Body of pancreas (tissue), 4 donors: ENCODE measurements around the gene FGL2. TPM values are rescaled to one million over a fixed set of nuclear protein-coding genes. Genes with fewer than 3 reads are reported as not detected.

Experiments
- ATAC-seq: fragments of 150-250 bp; one replicate; pipeline ENCODE4 v1.9.1; 2016
- DNase-seq, 4 donors: peaks; one replicate each; pipeline ENCODE4 v3.0.0-alpha.2; 2019
- H3K27ac ChIP-seq, 4 donors: fragments of 200-600 bp; sonication (generic); 1 replicate in 3 of 4; 2 replicates in 1 of 4; pipeline versions ENCODE4 v1.5.1 to v1.6.1; 2016 to 2019; ENCODE audit warnings: mild to moderate bottlenecking in 1 of 4, mixed read lengths in 1 of 4, moderate library complexity in 1 of 4
- H3K27me3 ChIP-seq, 2 donors: fragments of 200-600 bp; sonication (generic); one replicate each; pipeline ENCODE4 v1.6.0; 2016; ENCODE audit warnings: mild to moderate bottlenecking in 1 of 2
- H3K36me3 ChIP-seq, 2 donors: fragments of 200-600 bp; sonication (generic); replicated peaks in 1 of 2; 2 replicates each; pipeline ENCODE4 v1.5.1; 2016; ENCODE audit warnings: low read depth in 2 of 2; ENCODE audit not compliant: insufficient read depth in 1 of 2
- H3K4me1 ChIP-seq: fragments of 200-600 bp; sonication (generic); one replicate; pipeline ENCODE4 v1.6.0; 2016
- H3K4me3 ChIP-seq, 2 donors: fragments of 200-600 bp; sonication (generic); 1 replicate in 1 of 2; 2 replicates in 1 of 2; pipeline ENCODE4 v1.5.1; 2016 to 2019
- H3K9me3 ChIP-seq, 3 donors: fragments of 200-600 bp; sonication (generic); 1 replicate in 2 of 3; 2 replicates in 1 of 3; pipeline ENCODE4 v1.5.1; 2016
- POLR2A ChIP-seq, 3 donors: fragments of 450-650 bp; IDR thresholded peaks; one replicate each; pipeline ENCODE4 v1.6.1; 2016; ENCODE audit warnings: antibody characterized with exemption in 3 of 3, mild to moderate bottlenecking in 2 of 3
- WGBS, 2 donors: methylation state at CpG; one replicate each; pipeline ENCODE4 v1.1.5; 2017; 5-methylcytosine and 5-hydroxymethylcytosine counted together
- intact Hi-C: fragments of 100-400 bp; cut with DNase I; formaldehyde crosslinking; loops from one replicate; pipeline ENCODE4 v1.15.1; 2023
- total RNA-seq, 2 donors: library from RNA; depleted of rRNA; stranded (reverse); fragments of >200 nt; gene quantifications; one replicate each; pipeline ENCODE4 v1.1.0, GENCODE V29; 2016
- TF ChIP-seq, protein P1 (sequence below), 7 experiments: fragments of 450-650 bp in 4 of 7; fragments of 200-600 bp in 3 of 7; sonication (generic) in 3 of 7; IDR thresholded peaks; one replicate each; pipeline ENCODE4 v1.5.1; 2016 to 2019; ENCODE audit warnings: antibody characterized with exemption in 7 of 7

The FGL2 gene
- total RNA-seq, 2 donors from 2014 or later: 4.3 to 9.1 TPM

DNA sequence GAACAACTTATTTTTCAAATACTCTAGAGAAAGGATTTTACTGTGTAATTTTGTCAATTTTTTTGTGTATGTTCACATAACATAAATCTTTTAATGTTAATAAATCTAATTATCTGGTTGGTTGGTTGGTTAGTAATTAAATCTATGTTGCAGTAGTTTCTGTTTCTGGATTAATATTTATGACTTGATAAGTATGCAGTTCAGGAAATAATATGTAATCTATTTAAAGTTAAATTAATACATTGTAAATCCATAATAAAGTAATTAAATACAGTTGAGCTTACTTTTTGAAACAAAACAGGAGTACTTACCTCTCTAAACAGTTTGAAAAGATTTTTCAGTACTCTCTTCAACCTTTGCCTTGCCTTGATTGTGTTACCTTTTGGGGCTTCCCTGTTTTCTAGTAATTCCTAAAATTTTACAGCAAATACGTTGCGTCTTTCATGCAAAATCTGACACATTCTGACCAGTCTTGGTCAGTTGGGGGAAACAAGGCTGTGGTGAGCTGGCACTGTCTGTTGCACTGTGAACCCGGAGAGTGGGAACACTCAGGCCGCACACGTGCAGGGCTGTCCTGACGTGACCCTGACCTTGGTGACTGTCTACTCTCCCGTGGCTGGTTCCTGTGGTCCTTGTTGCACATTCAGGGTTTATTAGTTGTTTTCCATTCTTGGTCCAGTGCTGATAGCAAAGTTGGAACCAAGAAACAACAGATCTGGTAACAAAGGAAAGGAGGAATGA lies 45.6 kb upstream of the FGL2 start:
- Histone ChIP-seq H3K4me1 (peaks cover 5% of the 10 kb centered on the region), H3K36me3 (no peaks in the 10 kb centered on the region), H3K4me3 (no peak overlapping the region), H3K27ac (peak overlapping the region in 2 of 4 donors; percentile 6 to 7), H3K27me3 (no peaks in the 10 kb centered on the region), H3K9me3 (no peaks in the 10 kb centered on the region)
- WGBS, 2 donors: 19 to 26% methylated on average over 7 of the region's 7 CpGs
- DNase-seq: peak in 2 of 4 donors; percentile 37 to 45
- intact Hi-C loops: no loop called here
- peak; percentile 45 for ATAC-seq
- TF ChIP-seq, protein P1, sequence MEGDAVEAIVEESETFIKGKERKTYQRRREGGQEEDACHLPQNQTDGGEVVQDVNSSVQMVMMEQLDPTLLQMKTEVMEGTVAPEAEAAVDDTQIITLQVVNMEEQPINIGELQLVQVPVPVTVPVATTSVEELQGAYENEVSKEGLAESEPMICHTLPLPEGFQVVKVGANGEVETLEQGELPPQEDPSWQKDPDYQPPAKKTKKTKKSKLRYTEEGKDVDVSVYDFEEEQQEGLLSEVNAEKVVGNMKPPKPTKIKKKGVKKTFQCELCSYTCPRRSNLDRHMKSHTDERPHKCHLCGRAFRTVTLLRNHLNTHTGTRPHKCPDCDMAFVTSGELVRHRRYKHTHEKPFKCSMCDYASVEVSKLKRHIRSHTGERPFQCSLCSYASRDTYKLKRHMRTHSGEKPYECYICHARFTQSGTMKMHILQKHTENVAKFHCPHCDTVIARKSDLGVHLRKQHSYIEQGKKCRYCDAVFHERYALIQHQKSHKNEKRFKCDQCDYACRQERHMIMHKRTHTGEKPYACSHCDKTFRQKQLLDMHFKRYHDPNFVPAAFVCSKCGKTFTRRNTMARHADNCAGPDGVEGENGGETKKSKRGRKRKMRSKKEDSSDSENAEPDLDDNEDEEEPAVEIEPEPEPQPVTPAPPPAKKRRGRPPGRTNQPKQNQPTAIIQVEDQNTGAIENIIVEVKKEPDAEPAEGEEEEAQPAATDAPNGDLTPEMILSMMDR (IDR thresholded peaks at IDR 0.05): no peak
- TF ChIP-seq POLR2A (IDR thresholded peaks at IDR 0.05): no peak

DNA sequence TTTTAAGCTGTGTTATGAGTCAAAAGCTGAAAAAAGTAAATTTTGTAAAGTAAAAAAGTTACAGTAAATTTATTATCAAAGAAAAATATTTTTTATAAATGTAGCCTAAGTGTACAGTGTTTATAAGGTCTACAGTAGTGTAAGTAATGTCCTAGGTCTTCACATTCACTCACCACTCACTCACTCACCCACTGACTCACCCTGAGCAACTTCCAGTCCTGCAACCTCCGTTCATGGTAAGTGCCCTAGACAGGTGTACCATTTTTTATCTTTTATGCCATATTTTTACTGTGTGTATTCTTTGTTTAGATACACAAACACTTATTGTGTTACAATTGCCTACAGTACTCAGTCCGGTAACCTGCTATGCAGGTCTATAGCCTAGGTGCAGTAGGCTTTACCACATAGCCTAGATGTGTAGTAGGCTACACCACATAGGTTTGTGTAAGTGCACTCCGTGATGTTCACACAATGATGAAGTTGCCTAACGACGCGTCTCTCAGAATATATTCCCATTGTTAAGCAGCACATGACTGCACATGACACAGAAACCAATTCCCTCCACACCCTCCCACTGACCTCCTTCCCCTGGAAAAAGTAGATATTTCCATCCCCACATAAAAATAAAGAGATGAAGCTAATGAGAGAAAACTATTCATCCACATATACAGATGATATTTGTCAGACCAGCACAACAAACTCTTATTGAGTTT lies 44.8 kb upstream of the FGL2 start:
- H3K4me3 ChIP-seq: no peak overlapping the region

DNA sequence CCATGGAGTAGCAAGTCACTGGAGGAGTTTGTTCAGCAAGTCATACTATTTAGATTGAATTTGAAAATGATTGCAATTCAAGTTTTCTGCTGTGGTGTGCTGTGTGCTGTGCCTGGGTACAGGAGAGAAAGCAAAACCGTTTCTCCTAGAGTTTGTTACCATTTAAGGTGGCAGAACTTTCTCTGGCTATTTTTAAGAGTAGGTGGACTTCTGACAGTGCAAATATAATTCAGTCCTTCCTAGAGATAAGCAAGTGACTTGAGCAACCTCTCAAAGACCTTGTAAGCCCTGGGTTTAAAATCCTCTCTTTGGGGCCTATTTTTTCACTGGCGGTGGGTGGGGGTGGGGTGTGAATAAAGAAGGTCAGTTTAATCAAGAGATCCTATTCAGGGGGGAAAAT lies 42.9 kb upstream of the FGL2 start:
- 68% methylated on average over 2 of the region's 2 CpGs for WGBS, 2 donors
- peaks cover 5% of the 10 kb centered on the region for H3K4me1 ChIP-seq
- H3K9me3 ChIP-seq: no peaks in the 10 kb centered on the region
- no peak overlapping the region for H3K27ac ChIP-seq
- ATAC-seq (no peak), DNase-seq (no peak)
- no peaks in the 10 kb centered on the region for H3K27me3 ChIP-seq
- H3K4me3 ChIP-seq: no peak overlapping the region
- H3K36me3 ChIP-seq: no peaks in the 10 kb centered on the region
- intact Hi-C loops: no loop called here
- no peak for TF ChIP-seq POLR2A (IDR thresholded peaks at IDR 0.05)
- TF ChIP-seq, protein P1 (IDR thresholded peaks at IDR 0.05): no peak

More for the DNA sequence above, 44.8 kb upstream of the FGL2 start:
- Histone ChIP-seq H3K27ac (no peak overlapping the region), H3K36me3 (no peaks in the 10 kb centered on the region), H3K9me3 (no peaks in the 10 kb centered on the region), H3K4me1 (peaks cover 5% of the 10 kb centered on the region), H3K27me3 (no peaks in the 10 kb centered on the region)
- DNase-seq: no peak
- ATAC-seq: no peak
- WGBS, 2 donors: 79 to 86% methylated on average over 6 of the region's 6 CpGs
- TF ChIP-seq POLR2A (IDR thresholded peaks at IDR 0.05): no peak
- TF ChIP-seq, protein P1 (IDR thresholded peaks at IDR 0.05): no peak
- intact Hi-C loops: no loop called here

DNA sequence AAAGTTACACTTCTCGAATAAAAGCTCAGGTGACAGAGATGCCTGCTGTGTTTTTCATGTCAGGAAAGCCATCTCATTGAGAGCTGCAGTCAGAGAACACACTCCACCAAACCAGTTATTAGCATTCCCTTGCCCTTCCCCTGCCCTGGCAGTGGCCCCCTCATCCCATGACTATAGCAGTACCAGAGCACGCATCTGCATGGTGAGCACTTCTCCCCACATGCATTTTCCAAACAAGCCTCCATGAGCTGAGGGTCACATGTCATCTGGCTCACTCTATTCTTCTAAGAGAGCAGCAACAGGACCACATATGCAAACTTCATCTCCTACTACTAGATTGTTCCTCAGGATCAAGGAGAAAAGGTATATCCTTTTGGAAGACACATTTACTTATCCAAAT lies 42.4 kb upstream of the FGL2 start:
- H3K4me1 ChIP-seq: peaks cover 5% of the 10 kb centered on the region
- H3K27ac ChIP-seq: no peak overlapping the region
- H3K9me3 ChIP-seq: no peaks in the 10 kb centered on the region
- DNase-seq: no peak
- intact Hi-C loops: no loop called here
- no peaks in the 10 kb centered on the region for H3K27me3 ChIP-seq
- no peak for ATAC-seq
- TF ChIP-seq POLR2A (IDR thresholded peaks at IDR 0.05): no peak
- TF ChIP-seq, protein P1 (IDR thresholded peaks at IDR 0.05): no peak
- H3K4me3 ChIP-seq: no peak overlapping the region
- H3K36me3 ChIP-seq: no peaks in the 10 kb centered on the region
- 89 to 94% methylated on average over 2 of the region's 2 CpGs for WGBS, 2 donors
